BLaER1 (cell line): ENCODE measurements around the gene ANAPC16.
"Not testable (repeated sequence)": the region's sequence is repeated elsewhere in the genome, so short reads cannot be mapped to it uniquely, and the experiment has no call there.

Source experiments
- H3K27ac ChIP-seq: shearing (Covaris generic); formaldehyde crosslinking; 2 replicates; pipeline ENCODE4 v1.8.1; 2022
- H3K27me3 ChIP-seq: shearing (Covaris generic); formaldehyde crosslinking; 2 replicates; pipeline ENCODE4 v1.8.1; 2022
- H3K36me3 ChIP-seq: shearing (Covaris generic); formaldehyde crosslinking; 2 replicates; pipeline ENCODE4 v1.8.1; 2022
- H3K4me1 ChIP-seq: shearing (Covaris generic); formaldehyde crosslinking; 2 replicates; pipeline ENCODE4 v1.8.1; 2022
- H3K4me2 ChIP-seq: shearing (Covaris generic); formaldehyde crosslinking; 2 replicates; pipeline ENCODE4 v1.8.1; 2022
- H3K4me3 ChIP-seq: shearing (Covaris generic); formaldehyde crosslinking; 2 replicates; pipeline ENCODE4 v1.8.1; 2022
- H3K9ac ChIP-seq: shearing (Covaris generic); formaldehyde crosslinking; 2 replicates; pipeline ENCODE4 v1.8.1; 2022
- H3K9me3 ChIP-seq: shearing (Covaris generic); formaldehyde crosslinking; 2 replicates; pipeline ENCODE4 v1.8.1; 2022
- H4K20me1 ChIP-seq: shearing (Covaris generic); formaldehyde crosslinking; 2 replicates; pipeline ENCODE4 v1.8.1; 2022
- Cebpa-rat ChIP-seq: shearing (Covaris generic); IDR thresholded peaks from 2 replicates; pipeline ENCODE4 v1.8.1; 2022

Gene ANAPC16

GRCh38 chr10:72276013-72276387 is 60.2 kb downstream of the ANAPC16 start:
- peak overlapping the region; percentile 97 for H3K9ac ChIP-seq
- H3K27me3 ChIP-seq = no peaks in the 10 kb centered on the region
- TF ChIP-seq Cebpa-rat = no peak
- peaks cover 33% of the 10 kb centered on the region for H4K20me1 ChIP-seq
- H3K4me2 ChIP-seq = peak overlapping the region; percentile 96
- H3K4me1 ChIP-seq = peaks cover 84% of the 10 kb centered on the region
- peak overlapping the region; percentile 97 for H3K4me3 ChIP-seq
- H3K9me3 ChIP-seq = no peaks in the 10 kb centered on the region
- peak overlapping the region; percentile 94 for H3K27ac ChIP-seq
- H3K36me3 ChIP-seq = peaks cover 24% of the 10 kb centered on the region

DNA sequence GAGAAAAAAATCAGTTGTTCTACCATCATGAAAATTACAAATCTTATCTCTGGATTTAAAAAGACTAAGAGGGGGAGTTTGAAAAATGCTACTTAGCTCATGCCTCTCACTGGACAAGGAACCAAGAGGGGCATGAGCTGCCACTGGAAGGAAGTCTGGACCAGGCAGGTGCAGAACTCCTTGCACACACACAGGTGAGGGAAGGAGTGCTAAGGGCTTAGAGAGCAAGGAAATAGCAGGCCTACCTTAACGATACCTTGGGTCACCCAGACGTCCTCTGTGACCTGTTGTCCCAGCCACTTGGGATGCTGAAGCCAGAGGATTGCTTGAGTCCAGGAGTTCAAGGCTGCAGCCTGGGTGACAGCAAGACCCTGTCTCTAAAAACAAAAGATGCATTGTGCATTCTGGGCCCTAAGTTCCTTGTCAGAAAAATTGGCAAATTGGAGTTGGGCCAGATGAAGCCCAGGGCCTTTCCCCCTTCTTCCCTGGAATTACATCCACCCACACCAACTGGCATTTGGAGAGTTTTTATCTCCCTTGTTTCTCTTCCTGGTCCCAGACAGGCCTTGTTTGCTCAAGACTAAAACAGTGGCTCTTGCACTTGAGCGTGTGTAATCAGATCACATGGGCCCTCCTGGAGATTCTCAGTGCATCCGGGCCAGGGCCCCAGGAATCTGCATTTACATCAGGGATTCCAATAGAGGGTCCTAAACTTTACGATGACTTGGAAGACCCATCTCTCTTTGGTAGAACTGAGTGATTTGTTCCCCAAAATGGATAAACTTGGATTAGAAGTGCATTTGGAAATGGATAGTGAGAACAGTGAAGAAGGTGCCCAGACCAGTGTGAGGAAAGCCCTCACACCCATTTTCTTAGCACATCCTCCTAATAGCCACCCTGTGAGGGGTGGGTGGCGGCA is 60.9 kb downstream of the ANAPC16 start:
- H3K4me1 ChIP-seq = peaks cover 85% of the 10 kb centered on the region
- H3K9me3 ChIP-seq = no peaks in the 10 kb centered on the region
- peak overlapping the region; percentile 97 for H3K4me3 ChIP-seq
- H3K9ac ChIP-seq = peak overlapping the region; percentile 97
- H3K36me3 ChIP-seq = peaks cover 24% of the 10 kb centered on the region
- no peak for TF ChIP-seq Cebpa-rat
- H4K20me1 ChIP-seq = peaks cover 33% of the 10 kb centered on the region
- H3K27ac ChIP-seq = peak overlapping the region; percentile 94
- H3K27me3 ChIP-seq = no peaks in the 10 kb centered on the region
- peak overlapping the region; percentile 96 for H3K4me2 ChIP-seq

DNA sequence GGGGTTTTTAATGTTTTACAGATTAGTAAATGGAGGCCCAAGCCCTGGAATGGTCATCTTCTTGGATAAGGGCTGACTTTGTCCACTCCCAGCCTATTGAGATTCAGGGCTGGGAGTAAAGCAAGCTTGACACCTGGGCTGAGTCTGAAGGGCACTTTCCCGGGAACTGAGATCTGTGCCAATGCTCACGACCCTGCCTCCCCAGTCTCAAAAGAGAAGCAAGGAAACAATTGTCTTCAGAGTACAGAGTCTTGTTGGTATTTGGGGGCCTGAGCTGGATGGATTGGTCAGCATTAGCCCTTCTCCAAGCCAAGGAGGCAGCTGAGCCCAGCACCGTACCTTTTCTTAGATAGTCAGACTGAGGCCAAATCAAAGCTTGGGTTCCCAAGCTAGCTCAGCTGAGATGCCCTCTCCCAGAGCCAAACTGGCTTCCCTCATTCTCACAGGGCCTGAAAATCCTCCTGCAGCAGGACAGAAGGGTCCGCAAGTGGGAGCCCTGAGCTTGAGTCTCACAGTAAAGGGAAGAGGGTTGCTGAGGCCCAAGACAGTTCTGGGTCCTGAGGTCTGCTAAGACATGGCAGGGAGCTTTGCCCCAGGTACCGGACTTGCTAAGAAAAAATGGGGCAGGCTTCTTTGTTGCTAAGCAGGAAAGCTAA is 61.7 kb downstream of the ANAPC16 start:
- Histone ChIP-seq H4K20me1 (peaks cover 33% of the 10 kb centered on the region), H3K27ac (peak overlapping the region; percentile 47), H3K27me3 (no peaks in the 10 kb centered on the region), H3K9ac (peak overlapping the region; percentile 35; the same call in 1 of the 2 replicates), H3K9me3 (no peaks in the 10 kb centered on the region), H3K4me2 (peak overlapping the region; percentile 96), H3K4me1 (peaks cover 83% of the 10 kb centered on the region), H3K4me3 (no peak overlapping the region), H3K36me3 (peaks cover 24% of the 10 kb centered on the region)
- no peak for TF ChIP-seq Cebpa-rat

DNA sequence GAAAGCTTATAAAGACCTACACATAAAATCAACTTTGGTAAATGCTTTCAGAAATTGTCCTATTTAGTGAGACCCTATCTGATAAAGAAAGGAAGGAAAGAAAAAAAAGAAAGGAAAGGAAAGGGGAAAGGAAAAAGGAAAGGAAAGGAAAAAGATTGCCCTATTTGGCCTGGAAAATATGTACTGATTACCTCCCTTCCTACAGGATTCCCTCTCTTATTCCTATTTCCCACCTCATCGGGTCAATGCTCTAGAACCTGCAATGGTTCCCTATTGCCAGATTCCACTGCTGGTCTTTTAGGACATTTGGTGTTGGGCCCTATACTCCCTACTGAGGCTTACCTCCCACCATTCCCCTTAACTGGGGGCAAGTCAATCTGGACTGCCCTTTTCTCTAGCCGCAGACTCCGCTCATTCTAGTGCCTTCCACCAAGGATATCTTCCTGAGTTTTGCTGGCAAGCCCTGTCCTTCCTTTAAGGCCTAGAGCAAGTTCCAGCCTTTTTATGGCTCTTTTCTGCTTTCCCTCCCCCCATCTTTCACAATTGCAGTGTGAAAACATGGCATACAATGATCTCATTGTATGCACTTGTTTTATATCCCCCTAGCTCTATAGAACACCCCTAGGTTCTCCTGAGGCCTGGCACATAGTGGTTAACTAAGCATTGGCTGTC is 62.3 kb downstream of the ANAPC16 start:
- Histone ChIP-seq H3K4me2 (peak overlapping the region; percentile 96), H3K27ac (peak overlapping the region; percentile 47; the same call in 1 of the 2 replicates)

GRCh38 chr10:72278668-72279393 is 63.0 kb downstream of the ANAPC16 start:
- Histone ChIP-seq H3K36me3 (peaks cover 24% of the 10 kb centered on the region), H3K9ac (no peak overlapping the region), H3K27ac (no peak overlapping the region), H3K9me3 (no peaks in the 10 kb centered on the region), H3K27me3 (no peaks in the 10 kb centered on the region), H3K4me2 (peak overlapping the region; percentile 96; the same call in 1 of the 2 replicates), H4K20me1 (peaks cover 33% of the 10 kb centered on the region), H3K4me1 (peaks cover 86% of the 10 kb centered on the region), H3K4me3 (no peak overlapping the region)
- no peak for TF ChIP-seq Cebpa-rat

More for the DNA sequence above, 62.3 kb downstream of the ANAPC16 start:
- Histone ChIP-seq H3K36me3 (peaks cover 24% of the 10 kb centered on the region), H3K9me3 (no peaks in the 10 kb centered on the region), H3K4me1 (peaks cover 86% of the 10 kb centered on the region), H3K4me3 (no peak overlapping the region), H3K9ac (no peak overlapping the region), H4K20me1 (peaks cover 33% of the 10 kb centered on the region), H3K27me3 (no peaks in the 10 kb centered on the region)
- no peak for TF ChIP-seq Cebpa-rat

DNA sequence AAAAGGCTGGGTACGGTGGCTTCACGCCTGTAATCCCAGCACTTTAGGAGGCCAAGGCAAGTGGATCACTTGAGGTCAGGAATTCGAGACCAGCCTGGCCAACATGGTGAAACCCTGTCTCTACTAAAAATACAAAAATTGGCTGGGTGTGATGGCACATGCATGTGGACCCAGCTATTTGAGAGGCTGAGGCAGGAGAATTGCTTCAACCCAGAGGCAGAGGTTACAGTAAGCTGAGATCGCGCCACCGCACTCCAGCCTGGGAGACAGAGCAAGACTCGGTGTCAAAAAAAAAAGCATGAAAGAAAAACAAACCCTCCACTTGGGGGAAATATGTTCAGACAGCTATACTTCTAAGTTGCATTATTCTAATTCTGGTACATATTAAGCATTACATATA is 63.8 kb downstream of the ANAPC16 start:
- Histone ChIP-seq H3K4me1 (peaks cover 86% of the 10 kb centered on the region), H4K20me1 (peaks cover 26% of the 10 kb centered on the region), H3K4me2 (peak overlapping the region; percentile 96), H3K36me3 (peaks cover 22% of the 10 kb centered on the region)
- not testable (repeated sequence) for H3K27me3 ChIP-seq, H3K9ac ChIP-seq, H3K4me3 ChIP-seq, H3K27ac ChIP-seq, H3K9me3 ChIP-seq

DNA sequence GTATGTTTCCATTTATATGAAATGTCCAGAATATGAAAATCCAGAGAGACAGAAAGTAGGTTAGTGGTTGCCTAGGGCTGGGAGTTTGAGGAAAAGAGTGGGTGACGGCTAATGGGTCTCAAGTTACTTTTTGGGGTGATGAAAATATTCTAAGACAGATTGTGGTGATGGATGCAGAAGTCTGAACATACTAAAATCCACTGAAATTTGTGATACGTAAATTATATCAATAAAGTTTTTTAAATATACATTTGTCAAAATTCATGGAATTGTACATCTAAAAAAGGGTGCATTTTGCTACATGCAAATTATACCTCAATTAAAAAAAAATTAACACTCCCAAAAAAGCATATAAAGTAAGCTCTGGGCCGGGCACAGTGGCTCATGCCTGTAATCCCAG is 67.3 kb downstream of the ANAPC16 start:
- H3K27ac ChIP-seq = no peak overlapping the region
- H3K9ac ChIP-seq = no peak overlapping the region
- H4K20me1 ChIP-seq = no peaks in the 10 kb centered on the region
- no peaks in the 10 kb centered on the region for H3K27me3 ChIP-seq
- H3K36me3 ChIP-seq = no peaks in the 10 kb centered on the region
- no peak overlapping the region for H3K4me2 ChIP-seq
- H3K4me1 ChIP-seq = peaks cover 82% of the 10 kb centered on the region
- H3K4me3 ChIP-seq = no peak overlapping the region
- TF ChIP-seq Cebpa-rat = no peak
- no peaks in the 10 kb centered on the region for H3K9me3 ChIP-seq
